ENCODE measurements around the gene GMPS.

GRCh38 chr3:155919728-155920127, 49.3 kb downstream of the GMPS start:
- TF ChIP-seq, protein P1, sequence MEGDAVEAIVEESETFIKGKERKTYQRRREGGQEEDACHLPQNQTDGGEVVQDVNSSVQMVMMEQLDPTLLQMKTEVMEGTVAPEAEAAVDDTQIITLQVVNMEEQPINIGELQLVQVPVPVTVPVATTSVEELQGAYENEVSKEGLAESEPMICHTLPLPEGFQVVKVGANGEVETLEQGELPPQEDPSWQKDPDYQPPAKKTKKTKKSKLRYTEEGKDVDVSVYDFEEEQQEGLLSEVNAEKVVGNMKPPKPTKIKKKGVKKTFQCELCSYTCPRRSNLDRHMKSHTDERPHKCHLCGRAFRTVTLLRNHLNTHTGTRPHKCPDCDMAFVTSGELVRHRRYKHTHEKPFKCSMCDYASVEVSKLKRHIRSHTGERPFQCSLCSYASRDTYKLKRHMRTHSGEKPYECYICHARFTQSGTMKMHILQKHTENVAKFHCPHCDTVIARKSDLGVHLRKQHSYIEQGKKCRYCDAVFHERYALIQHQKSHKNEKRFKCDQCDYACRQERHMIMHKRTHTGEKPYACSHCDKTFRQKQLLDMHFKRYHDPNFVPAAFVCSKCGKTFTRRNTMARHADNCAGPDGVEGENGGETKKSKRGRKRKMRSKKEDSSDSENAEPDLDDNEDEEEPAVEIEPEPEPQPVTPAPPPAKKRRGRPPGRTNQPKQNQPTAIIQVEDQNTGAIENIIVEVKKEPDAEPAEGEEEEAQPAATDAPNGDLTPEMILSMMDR (IDR thresholded peaks at IDR 0.05; ENCODE audit: insufficient read depth, low read length), result no peak
- TF ChIP-seq POLR2AphosphoS5 (IDR thresholded peaks at IDR 0.05; ENCODE audit: low read depth), result no peak
- no peak for TF ChIP-seq REST (IDR thresholded peaks at IDR 0.05; ENCODE audit: insufficient replicate concordance, low read depth)
